ENCODE results near the gene RGS18.

- TF ChIP-seq CTCF (IDR thresholded peaks at IDR 0.05; ENCODE audit: insufficient read depth, low read depth, low read length) (no peak), EZH2 (IDR thresholded peaks at IDR 0.05; ENCODE audit: insufficient read depth, low read length) (no peak)
Measured at GRCh38 chr1:192115000-192115399, 43.3 kb upstream of the RGS18 start.

All from astrocyte (in vitro differentiated cells and primary cell).